HepG2 (cell line): Measurements from ENCODE around the gene CHST14. TPM values are rescaled to one million over a fixed set of nuclear protein-coding genes. Genes with fewer than 3 reads are reported as not detected.

ENCODE experiments used
- ATAC-seq: fragments of 200-7000 bp; cut with Tn5 transposase; 3 replicates; pipeline ENCODE4 v1.9.1; 2020; ENCODE audit warnings: mild to moderate bottlenecking, moderate library complexity
- BruUV-seq: library from RNA; stranded (reverse); fragments of 400-500 nt; replicated peaks from 2 replicates; lab custom pipeline; 2021; lab: Mats Ljungman, UMichigan
- CTCF ChIA-PET: fragments of 300-600 bp; formaldehyde crosslinking; extraction: SDS; loops from one replicate; lab custom pipeline; 2021; ENCODE audit warnings: low total read pairs, inconsistent platforms, low intra/inter-chr PET ratio; lab: Yijun Ruan, JAX
- POLR2A ChIA-PET: fragments of 350-600 bp; sonication (Branson Sonifier 250); formaldehyde crosslinking; loops from one replicate; lab custom pipeline; 2020; ENCODE audit warnings: antibody characterized with exemption, inconsistent platforms; lab: Yijun Ruan, JAX
- DNase-seq: peaks from one replicate; pipeline ENCODE4 v3.0.0-alpha.2; 2015; ENCODE audit warnings: low spot score
- FAIRE-seq: peaks from 3 replicates; lab custom pipeline; 2011; peaks lifted over from hg19 to GRCh38; lab: Jason Lieb, UNC
- H2AFZ ChIP-seq: one replicate; pipeline ENCODE4 v1.6.1; 2011; ENCODE audit warnings: low read length, inconsistent platforms
- H3K27ac ChIP-seq: fragments of 300-600 bp; 3 replicates; pipeline ENCODE4 v1.8.0; 2011; ENCODE audit warnings: mixed run types, mild to moderate bottlenecking, mixed read lengths, low read length, inconsistent platforms; ENCODE audit not compliant: insufficient read depth; ENCODE audit errors: extremely low read length
- H3K27me3 ChIP-seq, 2 experiments: fragments of 200-600 bp in 1 of 2; 2 replicates in 1 of 2; 3 replicates in 1 of 2; pipeline versions ENCODE4 v1.6.0 to v1.8.0; 2011; ENCODE audit warnings: low read length in 2 of 2, mild to moderate bottlenecking in 2 of 2, moderate library complexity in 2 of 2, inconsistent platforms in 1 of 2; ENCODE audit not compliant: insufficient read depth in 2 of 2, control insufficient read depth in 1 of 2
- H3K36me3 ChIP-seq, 2 experiments: fragments of 200-600 bp in 1 of 2; replicated peaks in 1 of 2; 2 replicates in 1 of 2; 3 replicates in 1 of 2; pipeline versions ENCODE4 v1.5.1 to v1.8.0; 2011; ENCODE audit warnings: low read length in 2 of 2, inconsistent platforms in 1 of 2; ENCODE audit not compliant: insufficient read depth in 2 of 2, control insufficient read depth in 1 of 2
- H3K4me1 ChIP-seq: 2 replicates; pipeline ENCODE4 v1.5.1; 2012; ENCODE audit warnings: low read length, inconsistent platforms; ENCODE audit not compliant: insufficient read depth
- H3K4me2 ChIP-seq: 2 replicates; pipeline ENCODE4 v1.6.0; 2011; ENCODE audit warnings: low read depth, low read length, inconsistent platforms
- H3K4me3 ChIP-seq, 3 experiments: fragments of 200-600 bp in 1 of 3; sonication (generic), shearing (Covaris generic) in 1 of 3; replicated peaks in 1 of 3; 2 replicates each; pipeline ENCODE4 v1.5.1; 2011 to 2016; ENCODE audit warnings: low read length in 3 of 3, inconsistent platforms in 2 of 3, low read depth in 2 of 3, mild to moderate bottlenecking in 2 of 3, control low read depth in 1 of 3, mixed read lengths in 1 of 3; ENCODE audit not compliant: insufficient read depth in 1 of 3
- H3K79me2 ChIP-seq: one replicate; pipeline ENCODE4 v1.6.1; 2011; ENCODE audit warnings: low read length, inconsistent platforms; ENCODE audit not compliant: insufficient read depth
- H3K9ac ChIP-seq: 2 replicates; pipeline ENCODE4 v1.6.0; 2011; ENCODE audit warnings: mild to moderate bottlenecking, low read depth, low read length, inconsistent platforms; ENCODE audit not compliant: insufficient read depth
- H3K9me3 ChIP-seq: 2 replicates; pipeline ENCODE4 v1.5.1; 2012; ENCODE audit warnings: mild to moderate bottlenecking, low read length
- H4K20me1 ChIP-seq: 2 replicates; pipeline ENCODE4 v1.6.0; 2011; ENCODE audit warnings: inconsistent platforms, mild to moderate bottlenecking, low read length, moderate library complexity; ENCODE audit not compliant: insufficient read depth
- ARNT ChIP-seq: fragments of 450-650 bp; IDR thresholded peaks from 2 replicates; pipeline ENCODE4 v1.6.1; 2017
- ASH2L ChIP-seq: fragments of 300-600, 200-600 bp; sonication (generic); IDR thresholded peaks from 2 replicates; pipeline ENCODE4 v1.7.0; 2017; ENCODE audit warnings: low read depth, mild to moderate bottlenecking, moderate library complexity, mixed read lengths, low read length; ENCODE audit not compliant: insufficient read length
- BCL6 ChIP-seq: IDR thresholded peaks from 2 replicates; pipeline ENCODE4 v1.6.1; 2016; ENCODE audit warnings: missing genetic modification reagents, missing compliant biosample characterization
- FOXC1 ChIP-seq: sonication (generic); formaldehyde crosslinking; IDR thresholded peaks from 2 replicates; pipeline ENCODE4 v1.8.0; 2022; ENCODE audit warnings: mild to moderate bottlenecking, missing genetic modification reagents, borderline replicate concordance
- MTF1 ChIP-seq: sonication (generic); formaldehyde crosslinking; IDR thresholded peaks from 2 replicates; pipeline ENCODE4 v1.5.0; 2020; ENCODE audit warnings: missing genetic modification reagents
- ZBTB7A ChIP-seq: sonication (generic); formaldehyde crosslinking; IDR thresholded peaks from 2 replicates; pipeline ENCODE4 v1.8.0; 2022; ENCODE audit warnings: mild to moderate bottlenecking, missing genetic modification reagents
- ZNF326 ChIP-seq: sonication (generic); formaldehyde crosslinking; IDR thresholded peaks from 2 replicates; pipeline ENCODE4 v1.4.0; 2020; ENCODE audit warnings: missing genetic modification reagents, borderline replicate concordance
- ZNF773 ChIP-seq: sonication (generic); formaldehyde crosslinking; IDR thresholded peaks from 2 replicates; pipeline ENCODE4 v1.4.0; 2020; ENCODE audit warnings: missing genetic modification reagents, borderline replicate concordance
- WGBS: methylation state at CpG from one replicate; pipeline ENCODE4 v1.1.6; 2017; ENCODE audit warnings: low lambda C conversion rate; 5-methylcytosine and 5-hydroxymethylcytosine counted together
- in situ Hi-C: cut with HindIII; loops from 2 replicates; pipeline ENCODE4 v1.10.0; 2017; ENCODE audit warnings: low pct_unique_long_range_greater_than_20kb; ENCODE audit not compliant: extremely low pct_ligation_motif_present
- intact Hi-C: fragments of 100-400 bp; cut with micrococcal nuclease; formaldehyde crosslinking; loops from one replicate; pipeline ENCODE4 v1.10.0; 2022; ENCODE audit not compliant: unreplicated experiment
- polyA plus RNA-seq, 8 experiments: library from polyadenylated mRNA; depleted of rRNA in 3 of 8; stranded (reverse) in 7 of 8; unstranded in 1 of 8; fragments of >200 nt; fragmentation: Illumina TruSeq in 4 of 8; extraction: Trizol in 4 of 8; gene quantifications; 2 replicates each; pipeline versions ENCODE4 v1.2.1 to v1.2.3, GENCODE V29; 2011 to 2016; ENCODE audit warnings: low read depth in 4 of 8, missing spikeins in 1 of 8, mixed read lengths in 1 of 8; ENCODE audit not compliant: insufficient read depth in 1 of 8
- total RNA-seq, 5 experiments: library from RNA; depleted of rRNA; stranded (reverse); fragments of >200 nt; fragmentation: Illumina TruSeq; extraction: Trizol; gene quantifications; 2 replicates each; pipeline ENCODE4 v1.2.3, GENCODE V29; 2016; ENCODE audit warnings: low read depth in 1 of 5
- TF ChIP-seq, protein P1 (sequence below): sonication (generic); formaldehyde crosslinking; IDR thresholded peaks from 2 replicates; pipeline ENCODE4 v1.8.0; 2022; ENCODE audit warnings: mild to moderate bottlenecking, missing genetic modification reagents, moderate library complexity
- TF ChIP-seq, protein P2 (sequence below), 2 experiments: sonication (generic) in 1 of 2; formaldehyde crosslinking in 1 of 2; IDR thresholded peaks; 2 replicates each; pipeline versions ENCODE4 v1.4.0 to v1.6.1; 2016 to 2020; ENCODE audit warnings: borderline replicate concordance in 1 of 2, low read depth in 1 of 2, mild to moderate bottlenecking in 1 of 2, missing genetic modification reagents in 1 of 2

CHST14 gene
- total and polyA plus RNA-seq, 2 of the 13 experiments (the other 11 are each of a cell fraction or from before 2014, with no cell fraction given) = 8.9 to 12.4 TPM

DNA sequence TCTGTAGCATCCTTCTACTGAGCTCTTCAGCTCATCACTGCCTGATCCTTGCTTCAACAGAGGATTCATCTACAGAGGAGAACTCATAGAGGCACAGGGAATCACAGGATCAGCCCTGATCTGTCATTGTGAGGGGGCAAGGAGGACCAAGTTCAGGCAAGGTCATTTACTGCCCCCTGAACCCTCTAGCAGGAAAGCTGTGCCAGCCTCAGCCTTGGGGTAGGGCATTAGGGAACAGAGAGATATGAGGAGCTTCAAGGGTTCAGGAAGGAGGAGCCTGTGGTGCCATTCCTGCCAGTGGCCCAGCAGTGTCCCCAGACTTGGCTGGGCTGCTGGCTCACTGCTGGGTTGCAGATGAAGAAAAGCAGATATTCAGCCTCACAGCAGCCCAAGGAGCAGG lies 8.2 kb downstream of the CHST14 start:
- POLR2A ChIA-PET = no interaction called here
- in situ Hi-C loops = no loop called here
- no peak overlapping the region for H3K9ac ChIP-seq
- no peaks in the 10 kb centered on the region for H4K20me1 ChIP-seq
- CTCF ChIA-PET = no interaction called here
- ATAC-seq (no peak), DNase-seq (no peak), FAIRE-seq (no peak)
- intact Hi-C loops = no loop called here
- no peaks in the 10 kb centered on the region for H3K36me3 ChIP-seq
- no peaks in the 10 kb centered on the region for H3K9me3 ChIP-seq
- 0 out of 2 replicates have a peak, but pooled peaks cover 16% of the 10 kb centered on the region for H3K4me1 ChIP-seq
- no peak overlapping the region for H3K4me3 ChIP-seq
- no TSS peak for BruUV-seq
- H3K27ac ChIP-seq = no peak overlapping the region
- H3K27me3 ChIP-seq = peaks cover 1 to 28% of the 10 kb centered on the region in 2 experiments; a peak in 3 of 5 replicates
- no peak overlapping the region for H3K4me2 ChIP-seq
- no peaks in the 10 kb centered on the region for H3K79me2 ChIP-seq
- H2AFZ ChIP-seq = no peak overlapping the region
- TF ChIP-seq ZNF326 (CRISPR knock-in tag) (no peak), BCL6 (no peak), ARNT (no peak), MTF1 (CRISPR knock-in tag) (no peak), FOXC1 (CRISPR knock-in tag) (no peak)
- TF ChIP-seq, protein P1, sequence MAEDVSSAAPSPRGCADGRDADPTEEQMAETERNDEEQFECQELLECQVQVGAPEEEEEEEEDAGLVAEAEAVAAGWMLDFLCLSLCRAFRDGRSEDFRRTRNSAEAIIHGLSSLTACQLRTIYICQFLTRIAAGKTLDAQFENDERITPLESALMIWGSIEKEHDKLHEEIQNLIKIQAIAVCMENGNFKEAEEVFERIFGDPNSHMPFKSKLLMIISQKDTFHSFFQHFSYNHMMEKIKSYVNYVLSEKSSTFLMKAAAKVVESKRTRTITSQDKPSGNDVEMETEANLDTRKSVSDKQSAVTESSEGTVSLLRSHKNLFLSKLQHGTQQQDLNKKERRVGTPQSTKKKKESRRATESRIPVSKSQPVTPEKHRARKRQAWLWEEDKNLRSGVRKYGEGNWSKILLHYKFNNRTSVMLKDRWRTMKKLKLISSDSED (CRISPR knock-in tag) = no peak

DNA sequence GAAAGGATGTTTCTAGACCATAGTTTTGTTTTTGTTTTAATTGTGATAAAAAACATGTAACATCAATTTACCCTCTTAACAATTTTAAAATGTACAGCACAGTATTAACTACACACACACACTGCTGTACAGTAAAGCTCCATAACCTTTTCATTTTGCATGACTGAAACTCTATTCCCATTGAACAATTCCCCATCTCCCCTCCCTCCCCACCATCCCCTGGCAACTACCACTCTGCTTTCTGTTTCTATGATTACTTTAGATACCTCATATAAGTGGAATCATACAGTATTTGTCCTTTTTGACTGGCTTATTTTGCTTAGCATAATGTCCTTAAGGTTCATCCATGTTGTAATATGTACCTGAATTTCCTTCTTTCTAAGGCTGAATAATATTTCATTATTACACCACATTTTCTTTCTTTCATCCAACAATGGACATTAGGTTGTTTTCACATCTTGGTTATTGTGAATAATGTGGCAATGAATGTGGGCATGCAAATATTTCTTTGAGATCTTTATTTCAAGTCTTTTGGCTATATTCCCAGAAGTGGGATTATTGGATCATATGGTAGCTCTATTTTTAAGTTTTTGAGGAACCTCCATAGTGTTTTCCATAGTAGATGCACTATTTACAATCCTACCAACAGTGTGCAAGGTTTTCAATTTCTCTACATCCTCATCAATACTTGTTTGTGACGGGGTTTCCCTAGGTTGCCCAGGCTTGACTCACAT lies 10.7 kb downstream of the CHST14 start:
- POLR2A ChIA-PET = no interaction called here
- CTCF ChIA-PET = no interaction called here
- no TSS peak for BruUV-seq
- no peak overlapping the region for H3K27ac ChIP-seq
- H2AFZ ChIP-seq = no peak overlapping the region
- in situ Hi-C loops (no loop called here), intact Hi-C loops (no loop called here)
- FAIRE-seq (no peak), DNase-seq (no peak), ATAC-seq (no peak)
- no peaks in the 10 kb centered on the region for H3K9me3 ChIP-seq
- WGBS = 7% methylated on average over 1 of the region's 1 CpG
- H3K4me1 ChIP-seq = 0 out of 2 replicates have a peak, but pooled peaks cover 7% of the 10 kb centered on the region
- no peaks in the 10 kb centered on the region for H3K79me2 ChIP-seq
- H3K36me3 ChIP-seq = no peaks in the 10 kb centered on the region
- TF ChIP-seq ASH2L (no peak), ZBTB7A (CRISPR knock-in tag) (no peak), ZNF773 (CRISPR knock-in tag) (no peak)
- TF ChIP-seq, protein P2, sequence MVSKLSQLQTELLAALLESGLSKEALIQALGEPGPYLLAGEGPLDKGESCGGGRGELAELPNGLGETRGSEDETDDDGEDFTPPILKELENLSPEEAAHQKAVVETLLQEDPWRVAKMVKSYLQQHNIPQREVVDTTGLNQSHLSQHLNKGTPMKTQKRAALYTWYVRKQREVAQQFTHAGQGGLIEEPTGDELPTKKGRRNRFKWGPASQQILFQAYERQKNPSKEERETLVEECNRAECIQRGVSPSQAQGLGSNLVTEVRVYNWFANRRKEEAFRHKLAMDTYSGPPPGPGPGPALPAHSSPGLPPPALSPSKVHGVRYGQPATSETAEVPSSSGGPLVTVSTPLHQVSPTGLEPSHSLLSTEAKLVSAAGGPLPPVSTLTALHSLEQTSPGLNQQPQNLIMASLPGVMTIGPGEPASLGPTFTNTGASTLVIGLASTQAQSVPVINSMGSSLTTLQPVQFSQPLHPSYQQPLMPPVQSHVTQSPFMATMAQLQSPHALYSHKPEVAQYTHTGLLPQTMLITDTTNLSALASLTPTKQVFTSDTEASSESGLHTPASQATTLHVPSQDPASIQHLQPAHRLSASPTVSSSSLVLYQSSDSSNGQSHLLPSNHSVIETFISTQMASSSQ (IDR thresholded peaks at IDR 0.05; ENCODE audit: low read depth) = no peak
- TF ChIP-seq, protein P2 (CRISPR knock-in tag; IDR thresholded peaks at IDR 0.05; ENCODE audit: borderline replicate concordance) = no peak
- no peak overlapping the region for H3K4me2 ChIP-seq
- H3K4me3 ChIP-seq = no peak overlapping the region
- no peak overlapping the region for H3K9ac ChIP-seq
- peaks cover 1 to 21% of the 10 kb centered on the region in 2 experiments; a peak in 4 of 5 replicates for H3K27me3 ChIP-seq
- H4K20me1 ChIP-seq = no peaks in the 10 kb centered on the region
